HEK293 (cell line): Measurements from ENCODE around the gene MEOX1.

ENCODE experiments used
- ATF2 ChIP-seq: fragments of 450-650 bp; formaldehyde crosslinking; IDR thresholded peaks from 2 replicates; pipeline ENCODE4 v1.5.1; 2016; ENCODE audit warnings: missing biosample characterization, missing genetic modification characterization, low read depth
- BCL11A ChIP-seq: fragments of 450-650 bp; formaldehyde crosslinking; IDR thresholded peaks from 2 replicates; pipeline ENCODE4 v1.5.1; 2016; ENCODE audit warnings: low read depth, missing biosample characterization, missing genetic modification characterization
- INSM2 ChIP-seq: fragments of 450-650 bp; formaldehyde crosslinking; IDR thresholded peaks from 2 replicates; pipeline ENCODE4 v1.5.1; 2016; ENCODE audit warnings: missing biosample characterization, missing genetic modification characterization
- REST ChIP-seq: fragments of 450-650 bp; formaldehyde crosslinking; IDR thresholded peaks from 2 replicates; pipeline ENCODE4 v1.5.1; 2016; ENCODE audit warnings: missing biosample characterization, missing genetic modification characterization
- SCRT1 ChIP-seq: fragments of 450-650 bp; formaldehyde crosslinking; IDR thresholded peaks from 2 replicates; pipeline ENCODE4 v1.5.1; 2016; ENCODE audit warnings: missing biosample characterization, missing genetic modification characterization, borderline replicate concordance
- ZBTB8A ChIP-seq: fragments of 450-650 bp; formaldehyde crosslinking; IDR thresholded peaks from 2 replicates; pipeline ENCODE4 v1.5.1; 2016; ENCODE audit warnings: missing biosample characterization, missing genetic modification characterization
- ZFP3 ChIP-seq: fragments of 450-650 bp; formaldehyde crosslinking; IDR thresholded peaks from 2 replicates; pipeline ENCODE4 v1.5.1; 2016; ENCODE audit warnings: low read depth, missing biosample characterization, missing genetic modification characterization
- ZNF221 ChIP-seq: fragments of 450-650 bp; formaldehyde crosslinking; IDR thresholded peaks from 2 replicates; pipeline ENCODE4 v1.5.1; 2017; ENCODE audit warnings: missing biosample characterization, missing genetic modification characterization, borderline replicate concordance
- ZNF248 ChIP-seq: fragments of 450-650 bp; formaldehyde crosslinking; IDR thresholded peaks from 2 replicates; pipeline ENCODE4 v1.5.1; 2017; ENCODE audit warnings: missing biosample characterization, missing genetic modification characterization
- ZNF292 ChIP-seq: fragments of 450-650 bp; formaldehyde crosslinking; IDR thresholded peaks from 2 replicates; pipeline ENCODE4 v1.5.1; 2016; ENCODE audit warnings: low read depth, missing biosample characterization, missing genetic modification characterization, borderline replicate concordance
- ZNF548 ChIP-seq: fragments of 450-650 bp; formaldehyde crosslinking; IDR thresholded peaks from 2 replicates; pipeline ENCODE4 v1.5.1; 2016; ENCODE audit warnings: missing biosample characterization, missing genetic modification characterization
- ZNF623 ChIP-seq: fragments of 450-650 bp; formaldehyde crosslinking; IDR thresholded peaks from 2 replicates; pipeline ENCODE4 v1.5.1; 2016; ENCODE audit warnings: missing biosample characterization, missing genetic modification characterization
- ZNF629 ChIP-seq: fragments of 450-650 bp; formaldehyde crosslinking; IDR thresholded peaks from 2 replicates; pipeline ENCODE4 v1.5.1; 2017; ENCODE audit warnings: missing biosample characterization, missing genetic modification characterization
- ZNF664 ChIP-seq: fragments of 450-650 bp; formaldehyde crosslinking; IDR thresholded peaks from 2 replicates; pipeline ENCODE4 v1.5.1; 2016; ENCODE audit warnings: missing biosample characterization, missing genetic modification characterization
- ZNF707 ChIP-seq: fragments of 450-650 bp; formaldehyde crosslinking; IDR thresholded peaks from 2 replicates; pipeline ENCODE4 v1.5.1; 2016; ENCODE audit warnings: missing biosample characterization, missing genetic modification characterization
- TF ChIP-seq, protein P1 (sequence below): fragments of 450-650 bp; formaldehyde crosslinking; IDR thresholded peaks from 2 replicates; pipeline ENCODE4 v1.5.1; 2016; ENCODE audit warnings: missing biosample characterization, missing genetic modification characterization
- TF ChIP-seq, protein P2 (sequence below): fragments of 450-650 bp; formaldehyde crosslinking; IDR thresholded peaks from 2 replicates; pipeline ENCODE4 v1.5.1; 2016; ENCODE audit warnings: missing biosample characterization, missing genetic modification characterization
- TF ChIP-seq, protein P3 (sequence below): fragments of 450-650 bp; formaldehyde crosslinking; conservative IDR thresholded peaks from 2 replicates; pipeline ENCODE4 v1.5.1; 2016; ENCODE audit warnings: low read depth, missing biosample characterization, missing genetic modification characterization
- TF ChIP-seq, protein P4 (sequence below): fragments of 450-650 bp; formaldehyde crosslinking; IDR thresholded peaks from 2 replicates; pipeline ENCODE4 v1.5.1; 2016; ENCODE audit warnings: missing biosample characterization, missing genetic modification characterization
- TF ChIP-seq, protein P5 (sequence below): fragments of 450-650 bp; formaldehyde crosslinking; IDR thresholded peaks from 2 replicates; pipeline ENCODE4 v1.5.1; 2016; ENCODE audit warnings: missing biosample characterization, missing genetic modification characterization

The MEOX1 gene

GRCh38 chr17:43669971-43670644, 8.4 kb upstream of the MEOX1 start (continued):
- TF ChIP-seq INSM2: peak; percentile 94
- TF ChIP-seq, protein P1, sequence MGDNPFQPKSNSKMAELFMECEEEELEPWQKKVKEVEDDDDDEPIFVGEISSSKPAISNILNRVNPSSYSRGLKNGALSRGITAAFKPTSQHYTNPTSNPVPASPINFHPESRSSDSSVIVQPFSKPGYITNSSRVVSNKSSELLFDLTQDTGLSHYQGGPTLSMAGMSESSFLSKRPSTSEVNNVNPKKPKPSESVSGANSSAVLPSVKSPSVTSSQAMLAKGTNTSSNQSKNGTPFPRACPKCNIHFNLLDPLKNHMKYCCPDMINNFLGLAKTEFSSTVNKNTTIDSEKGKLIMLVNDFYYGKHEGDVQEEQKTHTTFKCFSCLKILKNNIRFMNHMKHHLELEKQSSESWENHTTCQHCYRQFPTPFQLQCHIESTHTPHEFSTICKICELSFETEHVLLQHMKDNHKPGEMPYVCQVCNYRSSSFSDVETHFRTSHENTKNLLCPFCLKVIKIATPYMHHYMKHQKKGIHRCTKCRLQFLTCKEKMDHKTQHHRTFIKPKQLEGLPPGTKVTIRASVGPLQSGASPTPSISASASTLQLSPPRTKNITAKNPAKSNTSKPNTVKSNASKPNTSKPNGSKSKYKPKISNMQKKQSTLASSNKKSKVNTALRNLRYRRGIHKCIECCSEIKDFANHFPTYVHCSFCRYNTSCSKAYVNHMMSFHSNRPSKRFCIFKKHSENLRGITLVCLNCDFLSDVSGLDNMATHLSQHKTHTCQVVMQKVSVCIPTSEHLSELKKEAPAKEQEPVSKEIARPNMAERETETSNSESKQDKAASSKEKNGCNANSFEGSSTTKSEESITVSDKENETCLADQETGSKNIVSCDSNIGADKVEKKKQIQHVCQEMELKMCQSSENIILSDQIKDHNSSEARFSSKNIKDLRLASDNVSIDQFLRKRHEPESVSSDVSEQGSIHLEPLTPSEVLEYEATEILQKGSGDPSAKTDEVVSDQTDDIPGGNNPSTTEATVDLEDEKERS: no peak
- TF ChIP-seq BCL11A (tag by site-specific recombination): peak; percentile 91
- no peak for TF ChIP-seq ATF2
- TF ChIP-seq, protein P2, sequence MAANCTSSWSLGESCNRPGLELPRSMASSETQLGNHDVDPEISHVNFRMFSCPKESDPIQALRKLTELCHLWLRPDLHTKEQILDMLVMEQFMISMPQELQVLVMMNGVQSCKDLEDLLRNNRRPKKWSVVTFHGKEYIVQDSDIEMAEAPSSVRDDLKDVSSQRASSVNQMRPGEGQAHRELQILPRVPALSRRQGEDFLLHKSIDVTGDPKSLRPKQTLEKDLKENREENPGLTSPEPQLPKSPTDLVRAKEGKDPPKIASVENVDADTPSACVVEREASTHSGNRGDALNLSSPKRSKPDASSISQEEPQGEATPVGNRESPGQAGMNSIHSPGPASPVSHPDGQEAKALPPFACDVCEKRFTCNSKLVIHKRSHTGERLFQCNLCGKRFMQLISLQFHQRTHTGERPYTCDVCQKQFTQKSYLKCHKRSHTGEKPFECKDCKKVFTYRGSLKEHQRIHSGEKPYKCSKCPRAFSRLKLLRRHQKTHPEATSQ (tag by site-specific recombination): 0 out of 2 replicates have a peak, but pooled peaks have one; percentile 72
- no peak for TF ChIP-seq ZNF548 (tag by site-specific recombination)
- TF ChIP-seq ZNF707 (tag by site-specific recombination): no peak
- 0 out of 2 replicates have a peak, but pooled peaks have one; percentile 17 for TF ChIP-seq ZNF664 (tag by site-specific recombination)
- TF ChIP-seq ZBTB8A (tag by site-specific recombination): peak; percentile 94
- no peak for TF ChIP-seq ZFP3 (tag by site-specific recombination)
- TF ChIP-seq ZNF629 (tag by site-specific recombination): peak; percentile 85
- no peak for TF ChIP-seq ZNF292 (tag by site-specific recombination)
- TF ChIP-seq, protein P3, sequence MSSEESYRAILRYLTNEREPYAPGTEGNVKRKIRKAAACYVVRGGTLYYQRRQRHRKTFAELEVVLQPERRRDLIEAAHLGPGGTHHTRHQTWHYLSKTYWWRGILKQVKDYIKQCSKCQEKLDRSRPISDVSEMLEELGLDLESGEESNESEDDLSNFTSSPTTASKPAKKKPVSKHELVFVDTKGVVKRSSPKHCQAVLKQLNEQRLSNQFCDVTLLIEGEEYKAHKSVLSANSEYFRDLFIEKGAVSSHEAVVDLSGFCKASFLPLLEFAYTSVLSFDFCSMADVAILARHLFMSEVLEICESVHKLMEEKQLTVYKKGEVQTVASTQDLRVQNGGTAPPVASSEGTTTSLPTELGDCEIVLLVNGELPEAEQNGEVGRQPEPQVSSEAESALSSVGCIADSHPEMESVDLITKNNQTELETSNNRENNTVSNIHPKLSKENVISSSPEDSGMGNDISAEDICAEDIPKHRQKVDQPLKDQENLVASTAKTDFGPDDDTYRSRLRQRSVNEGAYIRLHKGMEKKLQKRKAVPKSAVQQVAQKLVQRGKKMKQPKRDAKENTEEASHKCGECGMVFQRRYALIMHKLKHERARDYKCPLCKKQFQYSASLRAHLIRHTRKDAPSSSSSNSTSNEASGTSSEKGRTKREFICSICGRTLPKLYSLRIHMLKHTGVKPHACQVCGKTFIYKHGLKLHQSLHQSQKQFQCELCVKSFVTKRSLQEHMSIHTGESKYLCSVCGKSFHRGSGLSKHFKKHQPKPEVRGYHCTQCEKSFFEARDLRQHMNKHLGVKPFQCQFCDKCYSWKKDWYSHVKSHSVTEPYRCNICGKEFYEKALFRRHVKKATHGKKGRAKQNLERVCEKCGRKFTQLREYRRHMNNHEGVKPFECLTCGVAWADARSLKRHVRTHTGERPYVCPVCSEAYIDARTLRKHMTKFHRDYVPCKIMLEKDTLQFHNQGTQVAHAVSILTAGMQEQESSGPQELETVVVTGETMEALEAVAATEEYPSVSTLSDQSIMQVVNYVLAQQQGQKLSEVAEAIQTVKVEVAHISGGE (tag by site-specific recombination): peak; percentile 47; the same call in 1 of the 2 replicates
- no peak for TF ChIP-seq ZNF623 (tag by site-specific recombination)
- TF ChIP-seq, protein P4, sequence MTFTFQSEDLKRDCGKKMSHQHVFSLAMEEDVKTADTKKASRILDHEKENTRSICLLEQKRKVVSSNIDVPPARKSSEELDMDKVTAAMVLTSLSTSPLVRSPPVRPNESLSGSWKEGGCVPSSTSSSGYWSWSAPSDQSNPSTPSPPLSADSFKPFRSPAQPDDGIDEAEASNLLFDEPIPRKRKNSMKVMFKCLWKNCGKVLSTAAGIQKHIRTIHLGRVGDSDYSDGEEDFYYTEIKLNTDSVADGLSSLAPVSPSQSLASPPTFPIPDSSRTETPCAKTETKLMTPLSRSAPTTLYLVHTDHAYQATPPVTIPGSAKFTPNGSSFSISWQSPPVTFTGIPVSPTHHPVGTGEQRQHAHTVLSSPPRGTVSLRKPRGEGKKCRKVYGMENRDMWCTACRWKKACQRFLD: no peak
- TF ChIP-seq, protein P5, sequence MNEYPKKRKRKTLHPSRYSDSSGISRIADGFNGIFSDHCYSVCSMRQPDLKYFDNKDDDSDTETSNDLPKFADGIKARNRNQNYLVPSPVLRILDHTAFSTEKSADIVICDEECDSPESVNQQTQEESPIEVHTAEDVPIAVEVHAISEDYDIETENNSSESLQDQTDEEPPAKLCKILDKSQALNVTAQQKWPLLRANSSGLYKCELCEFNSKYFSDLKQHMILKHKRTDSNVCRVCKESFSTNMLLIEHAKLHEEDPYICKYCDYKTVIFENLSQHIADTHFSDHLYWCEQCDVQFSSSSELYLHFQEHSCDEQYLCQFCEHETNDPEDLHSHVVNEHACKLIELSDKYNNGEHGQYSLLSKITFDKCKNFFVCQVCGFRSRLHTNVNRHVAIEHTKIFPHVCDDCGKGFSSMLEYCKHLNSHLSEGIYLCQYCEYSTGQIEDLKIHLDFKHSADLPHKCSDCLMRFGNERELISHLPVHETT (tag by site-specific recombination): peak; percentile 53; the same call in 1 of the 2 replicates
- TF ChIP-seq ZNF221 (tag by site-specific recombination): no peak
- TF ChIP-seq SCRT1 (tag by site-specific recombination): no peak
- TF ChIP-seq ZNF248 (tag by site-specific recombination): no peak
- peak; percentile 43; the same call in 1 of the 2 replicates for TF ChIP-seq REST (tag by site-specific recombination)
